DOHH2 (cell line): ENCODE results near the gene CNTN4.
"Not testable (repeated sequence)": the region's sequence is repeated elsewhere in the genome, so short reads cannot be mapped to it uniquely, and the experiment has no call there.

ENCODE experiments used
- H3F3A ChIP-seq: fragments of 200-600 bp; sonication (generic), shearing (Covaris generic); 2 replicates; pipeline ENCODE4 v1.6.0; 2016; ENCODE audit warnings: antibody characterized with exemption, mild to moderate bottlenecking; ENCODE audit not compliant: control insufficient read depth, insufficient read depth
- H3K27ac ChIP-seq: fragments of 200-600 bp; sonication (generic); 2 replicates; pipeline ENCODE4 v1.5.1; 2014; ENCODE audit warnings: low read depth, mild to moderate bottlenecking, low read length, moderate library complexity
- H3K27me3 ChIP-seq: fragments of 200-600 bp; sonication (generic); 2 replicates; pipeline ENCODE4 v1.6.1; 2014; ENCODE audit warnings: mild to moderate bottlenecking, low read length, mixed read lengths; ENCODE audit not compliant: control insufficient read depth
- H3K36me3 ChIP-seq: fragments of 200-600 bp; sonication (generic); 2 replicates; pipeline ENCODE4 v1.6.1; 2014; ENCODE audit warnings: mild to moderate bottlenecking, low read length, moderate library complexity, mixed read lengths; ENCODE audit not compliant: control insufficient read depth
- H3K4me1 ChIP-seq: fragments of 200-600 bp; sonication (generic); 2 replicates; pipeline ENCODE4 v1.6.1; 2014; ENCODE audit warnings: mild to moderate bottlenecking, low read length, mixed read lengths; ENCODE audit not compliant: control insufficient read depth
- H3K4me2 ChIP-seq: fragments of 200-600 bp; sonication (generic); 2 replicates; pipeline ENCODE4 v1.6.0; 2014; ENCODE audit warnings: mild to moderate bottlenecking, low read length, moderate library complexity
- H3K4me3 ChIP-seq: fragments of 200-600 bp; sonication (generic); 2 replicates; pipeline ENCODE4 v1.5.1; 2014; ENCODE audit warnings: mild to moderate bottlenecking, low read length, mixed read lengths
- H3K79me2 ChIP-seq: fragments of 200-600 bp; sonication (generic); 2 replicates; pipeline ENCODE4 v1.6.1; 2014; ENCODE audit warnings: mild to moderate bottlenecking, low read length, mixed read lengths; ENCODE audit not compliant: control insufficient read depth
- H3K9me2 ChIP-seq: fragments of 200-600 bp; sonication (generic); replicated peaks from 2 replicates; pipeline ENCODE4 v1.6.1; 2014; ENCODE audit warnings: mild to moderate bottlenecking, low read length, mixed read lengths; ENCODE audit not compliant: control insufficient read depth
- H3K9me3 ChIP-seq: fragments of 200-600 bp; sonication (generic); 2 replicates; pipeline ENCODE4 v1.6.1; 2014; ENCODE audit warnings: antibody characterized with exemption, low read length, mixed read lengths; ENCODE audit not compliant: control insufficient read depth, insufficient read depth
- H4K20me1 ChIP-seq: fragments of 200-600 bp; sonication (generic); 2 replicates; pipeline ENCODE4 v1.6.0; 2014; ENCODE audit warnings: low read depth, mild to moderate bottlenecking, antibody characterized with exemption, low read length, moderate library complexity; ENCODE audit not compliant: control insufficient read depth, insufficient read depth
- CTCF ChIP-seq: fragments of 200-600 bp; sonication (generic); IDR thresholded peaks from one replicate; pipeline ENCODE4 v1.5.1; 2014; ENCODE audit warnings: antibody characterized with exemption, mild to moderate bottlenecking, low read depth, low read length; ENCODE audit not compliant: poor library complexity, severe bottlenecking
- EZH2phosphoT487 ChIP-seq: fragments of 200-600 bp; sonication (generic); IDR thresholded peaks from 2 replicates; pipeline ENCODE4 v1.6.1; 2017; ENCODE audit warnings: borderline replicate concordance, mild to moderate bottlenecking, antibody characterized with exemption, low read length, moderate library complexity, mixed read lengths

CNTN4 gene

DNA sequence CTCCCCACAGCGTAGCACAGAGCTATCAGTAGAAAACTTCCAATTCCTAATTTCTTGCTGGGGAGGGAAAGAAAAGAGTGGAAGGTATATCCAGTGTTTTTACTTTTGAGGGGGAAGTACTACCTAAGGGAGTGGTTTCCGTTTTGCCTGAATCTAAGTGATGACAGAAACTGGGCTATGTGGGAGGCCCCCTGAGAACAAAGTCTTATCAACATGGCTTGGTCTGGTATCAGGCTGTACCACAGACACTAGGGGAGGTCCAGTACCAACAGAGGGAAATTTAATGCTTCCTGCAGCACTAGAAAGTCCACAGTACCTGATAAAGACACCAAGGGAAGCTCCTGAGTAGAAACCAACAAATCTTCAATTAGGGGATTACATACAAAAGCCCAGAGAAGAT, 812.3 kb downstream of the CNTN4 start:
- no peak overlapping the region for H3K4me3 ChIP-seq
- H3K27ac ChIP-seq: no peak overlapping the region
- H3K36me3 ChIP-seq: no peaks in the 10 kb centered on the region
- TF ChIP-seq CTCF: no peak
- TF ChIP-seq EZH2phosphoT487: no peak
- H3K79me2 ChIP-seq: no peaks in the 10 kb centered on the region
- no peaks in the 10 kb centered on the region for H3K4me1 ChIP-seq
- H3K9me2 ChIP-seq: no peaks in the 10 kb centered on the region; the same call in 1 of the 2 replicates
- H3K4me2 ChIP-seq: no peak overlapping the region
- no peaks in the 10 kb centered on the region for H4K20me1 ChIP-seq
- H3K9me3 ChIP-seq: no peaks in the 10 kb centered on the region
- H3F3A ChIP-seq: no peaks in the 10 kb centered on the region
- no peaks in the 10 kb centered on the region for H3K27me3 ChIP-seq

DNA sequence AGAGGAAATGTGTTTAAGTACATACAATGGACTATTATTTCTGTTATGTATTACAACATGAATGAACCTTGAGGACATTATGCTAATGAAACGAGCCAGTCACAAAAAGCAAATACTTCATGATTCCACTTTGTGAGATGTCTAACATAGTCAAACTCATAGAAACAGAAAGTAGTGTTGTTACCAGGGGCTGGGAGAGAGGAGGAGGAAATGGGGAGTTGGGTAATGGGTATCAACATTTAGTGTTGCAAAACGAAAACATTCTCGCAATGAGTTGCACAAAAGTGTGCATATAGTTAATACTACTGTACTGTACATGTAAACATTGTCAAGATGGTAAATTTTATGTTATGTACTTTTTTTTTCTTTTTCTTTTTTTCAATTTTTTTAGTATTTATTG, 817.2 kb downstream of the CNTN4 start:
- Histone ChIP-seq H3K36me3 (no peaks in the 10 kb centered on the region), H4K20me1 (no peaks in the 10 kb centered on the region)

GRCh38 chr3:2916640-2917039, 818.0 kb downstream of the CNTN4 start:
- not testable (repeated sequence) for H3K36me3 ChIP-seq, H3K27me3 ChIP-seq, H4K20me1 ChIP-seq, H3K79me2 ChIP-seq, H3K27ac ChIP-seq, H3K9me3 ChIP-seq, H3K4me3 ChIP-seq, H3K4me2 ChIP-seq, H3F3A ChIP-seq, H3K9me2 ChIP-seq, H3K4me1 ChIP-seq

More for the DNA sequence above, 817.2 kb downstream of the CNTN4 start:
- no peak for TF ChIP-seq EZH2phosphoT487
- TF ChIP-seq CTCF: no peak
- no peak overlapping the region for H3K4me3 ChIP-seq
- no peaks in the 10 kb centered on the region for H3K79me2 ChIP-seq
- H3K27ac ChIP-seq: no peak overlapping the region
- no peak overlapping the region for H3K4me2 ChIP-seq
- H3K4me1 ChIP-seq: no peaks in the 10 kb centered on the region
- H3F3A ChIP-seq: no peaks in the 10 kb centered on the region
- no peaks in the 10 kb centered on the region for H3K27me3 ChIP-seq
- H3K9me2 ChIP-seq: no peaks in the 10 kb centered on the region; the same call in 1 of the 2 replicates
- no peaks in the 10 kb centered on the region for H3K9me3 ChIP-seq

DNA sequence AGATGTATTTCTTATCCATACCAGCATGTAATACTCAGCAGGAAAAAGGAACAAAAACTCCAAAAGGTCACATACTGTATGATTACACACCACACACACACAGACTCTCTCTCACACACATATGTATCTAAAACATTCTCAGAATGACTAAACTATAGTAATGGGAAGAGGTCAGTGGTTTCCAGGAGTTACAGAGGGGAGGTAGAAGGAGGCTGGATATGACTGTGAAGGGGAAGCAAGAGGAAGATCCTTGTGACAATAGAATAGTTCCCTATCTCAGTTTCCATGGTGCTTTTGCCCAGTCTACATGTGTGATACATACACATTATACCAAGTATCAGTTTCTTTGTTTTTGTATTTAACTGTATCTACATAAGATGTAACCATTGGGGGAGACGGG, 821.4 kb downstream of the CNTN4 start:
- Histone ChIP-seq H3K4me1 (no peaks in the 10 kb centered on the region), H3K4me2 (no peak overlapping the region), H3K27me3 (no peaks in the 10 kb centered on the region), H4K20me1 (no peaks in the 10 kb centered on the region), H3K79me2 (no peaks in the 10 kb centered on the region), H3K9me2 (no peaks in the 10 kb centered on the region; the same call in 1 of the 2 replicates), H3K9me3 (no peaks in the 10 kb centered on the region), H3K4me3 (no peak overlapping the region), H3K27ac (no peak overlapping the region), H3K36me3 (no peaks in the 10 kb centered on the region), H3F3A (no peaks in the 10 kb centered on the region)
- TF ChIP-seq CTCF (no peak), EZH2phosphoT487 (no peak)
